PC-9 (cell line): ENCODE measurements around the gene CYP4F11.

Experiments
- EZH2 ChIP-seq: fragments of 200-600 bp; sonication (generic); IDR thresholded peaks from 2 replicates; pipeline ENCODE4 v1.8.0; 2017; ENCODE audit warnings: antibody characterized with exemption, low read depth
- TF ChIP-seq, protein P1 (sequence below): fragments of 200-600 bp; sonication (generic); conservative IDR thresholded peaks from 2 replicates; pipeline ENCODE4 v1.6.1; 2017; ENCODE audit warnings: mixed run types, antibody characterized with exemption, mild to moderate bottlenecking, moderate library complexity

DNA sequence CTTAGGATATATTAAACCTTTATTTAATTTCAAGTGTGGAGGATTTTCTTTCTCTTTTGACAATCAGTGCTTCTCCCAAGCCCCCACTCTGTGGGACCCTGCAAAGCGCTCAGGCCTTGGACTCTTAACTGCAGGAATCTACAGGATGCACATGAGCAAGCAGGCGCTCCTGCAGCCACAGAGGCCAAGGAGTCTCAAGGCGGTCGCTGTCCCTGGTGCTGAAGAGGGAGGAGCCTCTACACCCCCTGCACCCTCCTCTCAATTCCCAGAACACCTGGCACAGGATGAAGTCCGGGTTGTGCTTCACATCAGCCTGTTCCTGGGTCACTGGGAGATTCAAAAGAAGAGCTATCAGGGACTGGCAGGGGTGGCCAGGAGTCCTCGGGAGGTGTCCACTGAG lies 28.0 kb upstream of the CYP4F11 start:
- TF ChIP-seq, protein P1, sequence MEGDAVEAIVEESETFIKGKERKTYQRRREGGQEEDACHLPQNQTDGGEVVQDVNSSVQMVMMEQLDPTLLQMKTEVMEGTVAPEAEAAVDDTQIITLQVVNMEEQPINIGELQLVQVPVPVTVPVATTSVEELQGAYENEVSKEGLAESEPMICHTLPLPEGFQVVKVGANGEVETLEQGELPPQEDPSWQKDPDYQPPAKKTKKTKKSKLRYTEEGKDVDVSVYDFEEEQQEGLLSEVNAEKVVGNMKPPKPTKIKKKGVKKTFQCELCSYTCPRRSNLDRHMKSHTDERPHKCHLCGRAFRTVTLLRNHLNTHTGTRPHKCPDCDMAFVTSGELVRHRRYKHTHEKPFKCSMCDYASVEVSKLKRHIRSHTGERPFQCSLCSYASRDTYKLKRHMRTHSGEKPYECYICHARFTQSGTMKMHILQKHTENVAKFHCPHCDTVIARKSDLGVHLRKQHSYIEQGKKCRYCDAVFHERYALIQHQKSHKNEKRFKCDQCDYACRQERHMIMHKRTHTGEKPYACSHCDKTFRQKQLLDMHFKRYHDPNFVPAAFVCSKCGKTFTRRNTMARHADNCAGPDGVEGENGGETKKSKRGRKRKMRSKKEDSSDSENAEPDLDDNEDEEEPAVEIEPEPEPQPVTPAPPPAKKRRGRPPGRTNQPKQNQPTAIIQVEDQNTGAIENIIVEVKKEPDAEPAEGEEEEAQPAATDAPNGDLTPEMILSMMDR, result no peak
- no peak for TF ChIP-seq EZH2
